Measurements from ENCODE around the gene DUSP28. TPM values are rescaled to one million over a fixed set of nuclear protein-coding genes. Genes with fewer than 3 reads are reported as not detected.

Gene DUSP28
- total RNA-seq, 1 experiment from 2014 or later = 4.9 TPM

- H3K4me1 ChIP-seq (ENCODE audit: insufficient read depth, low read length, poor library complexity, severe bottlenecking) = no peaks in the 10 kb centered on the region
- intact Hi-C loops (cut with micrococcal nuclease; ENCODE audit: unreplicated experiment) = no loop called here
- no peak for DNase-seq (ENCODE audit: low spot score)
- H3K27me3 ChIP-seq (replicated peaks; ENCODE audit: insufficient read depth, low read depth, low read length, poor library complexity) = no peaks in the 10 kb centered on the region
- ChIA-PET CTCF (no interaction called here), POLR2A (ENCODE audit: low non-redundant PET) (no interaction called here)
- no peaks in the 10 kb centered on the region for H3K9me3 ChIP-seq (ENCODE audit: low read depth, low read length, poor library complexity, severe bottlenecking)
- no TSS peak for BruUV-seq (replicated peaks)
- no peak for TF ChIP-seq CTCF (conservative IDR thresholded peaks at IDR 0.05; ENCODE audit: low read depth, low read length)
- no peak for TF ChIP-seq EZH2 (IDR thresholded peaks at IDR 0.05; ENCODE audit: borderline replicate concordance, low read depth, low read length, poor library complexity, severe bottlenecking)
- no peak overlapping the region for H3K4me3 ChIP-seq (ENCODE audit: low read depth, low read length, poor library complexity, severe bottlenecking)
- no peak overlapping the region for H3K27ac ChIP-seq (ENCODE audit: low read depth, low read length, poor library complexity, severe bottlenecking)
- peaks cover 8% of the 10 kb centered on the region for H3K36me3 ChIP-seq (ENCODE audit: insufficient read depth, low read length, poor library complexity, severe bottlenecking)
Measured at GRCh38 chr2:240573071-240573515, 12.9 kb downstream of the DUSP28 start.

GRCh38 chr2:240573516-240574385 is 13.6 kb downstream of the DUSP28 start:
- ChIA-PET CTCF (no interaction called here), POLR2A (ENCODE audit: low non-redundant PET) (interaction anchor here (0.7 kb wide), 1 partner anchor 13 kb away, joined by 4 read pairs; no protein-coding TSS in a partner anchor)
- Histone ChIP-seq H3K36me3 (ENCODE audit: insufficient read depth, low read length, poor library complexity, severe bottlenecking) (peaks cover 8% of the 10 kb centered on the region), H3K9me3 (ENCODE audit: low read depth, low read length, poor library complexity, severe bottlenecking) (no peaks in the 10 kb centered on the region), H3K4me1 (ENCODE audit: insufficient read depth, low read length, poor library complexity, severe bottlenecking) (no peaks in the 10 kb centered on the region), H3K27me3 (replicated peaks; ENCODE audit: insufficient read depth, low read depth, low read length, poor library complexity) (no peaks in the 10 kb centered on the region), H3K4me3 (ENCODE audit: low read depth, low read length, poor library complexity, severe bottlenecking) (no peak overlapping the region), H3K27ac (ENCODE audit: low read depth, low read length, poor library complexity, severe bottlenecking) (no peak overlapping the region)
- intact Hi-C loops (cut with micrococcal nuclease; ENCODE audit: unreplicated experiment) = no loop called here
- DNase-seq (ENCODE audit: low spot score) = no peak
- TF ChIP-seq CTCF (conservative IDR thresholded peaks at IDR 0.05; ENCODE audit: low read depth, low read length) (no peak), EZH2 (IDR thresholded peaks at IDR 0.05; ENCODE audit: borderline replicate concordance, low read depth, low read length, poor library complexity, severe bottlenecking) (no peak)
- BruUV-seq (replicated peaks) = no TSS peak

DNA sequence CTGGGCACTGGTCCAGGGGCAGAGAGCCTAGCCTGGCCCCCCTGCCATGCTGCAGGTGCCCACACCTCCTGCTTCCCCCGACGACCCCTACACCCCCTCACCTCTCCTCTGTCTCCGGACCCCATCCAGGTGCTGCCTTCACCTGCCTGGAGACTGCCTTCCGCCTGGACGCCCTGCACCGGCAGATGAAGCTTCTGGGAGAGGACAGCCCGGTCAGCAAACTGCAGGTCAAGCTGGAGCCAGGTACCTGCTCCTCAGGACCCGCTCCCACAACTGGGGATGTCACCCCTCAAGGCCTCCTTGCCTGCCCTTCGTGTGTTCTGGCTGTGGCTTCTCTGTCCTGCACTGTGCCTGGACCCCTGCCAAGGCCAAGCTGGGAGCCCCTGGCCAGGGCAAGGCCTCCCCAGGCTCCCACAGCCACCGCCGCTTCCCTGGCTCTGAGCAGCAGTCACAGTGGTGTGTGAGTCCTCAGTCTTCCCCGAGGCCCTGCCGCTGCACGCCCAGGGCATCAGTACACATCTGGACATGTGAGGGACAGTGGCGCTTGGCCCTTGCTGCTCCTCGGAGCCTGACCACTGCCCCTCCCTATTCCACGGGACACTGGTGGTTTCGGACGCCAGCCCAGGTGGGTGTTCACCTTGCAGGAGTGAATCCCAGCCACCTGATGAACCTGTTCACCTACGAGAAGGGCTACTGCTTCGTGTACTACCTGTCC is 14.4 kb downstream of the DUSP28 start:
- no peak for DNase-seq (ENCODE audit: low spot score)
- intact Hi-C loops (cut with micrococcal nuclease; ENCODE audit: unreplicated experiment) = no loop called here
- no peaks in the 10 kb centered on the region for H3K27me3 ChIP-seq (replicated peaks; ENCODE audit: insufficient read depth, low read depth, low read length, poor library complexity)
- peaks cover 8% of the 10 kb centered on the region for H3K36me3 ChIP-seq (ENCODE audit: insufficient read depth, low read length, poor library complexity, severe bottlenecking)
- no peaks in the 10 kb centered on the region for H3K9me3 ChIP-seq (ENCODE audit: low read depth, low read length, poor library complexity, severe bottlenecking)
- ChIA-PET POLR2A (ENCODE audit: low non-redundant PET) (interaction anchor here (0.7 kb wide), 1 partner anchor 12 kb away, joined by 4 read pairs; no protein-coding TSS in a partner anchor), CTCF (no interaction called here)
- no TSS peak for BruUV-seq (replicated peaks)
- no peak overlapping the region for H3K4me3 ChIP-seq (ENCODE audit: low read depth, low read length, poor library complexity, severe bottlenecking)
- H3K27ac ChIP-seq (ENCODE audit: low read depth, low read length, poor library complexity, severe bottlenecking) = no peak overlapping the region
- TF ChIP-seq EZH2 (IDR thresholded peaks at IDR 0.05; ENCODE audit: borderline replicate concordance, low read depth, low read length, poor library complexity, severe bottlenecking) = no peak
- TF ChIP-seq CTCF (conservative IDR thresholded peaks at IDR 0.05; ENCODE audit: low read depth, low read length) = no peak
- no peaks in the 10 kb centered on the region for H3K4me1 ChIP-seq (ENCODE audit: insufficient read depth, low read length, poor library complexity, severe bottlenecking)

Measured in A673 (cell line).